Smooth muscle cell of the brain vasculature (primary cell): Measurements from ENCODE around the gene GBE1.

Source experiments
- DNase-seq: peaks from one replicate; pipeline ENCODE4 v3.0.0-alpha.2; 2012; ENCODE audit warnings: low read depth, low spot score

GBE1 gene

GRCh38 chr3:81621277-81621676 lies 140.2 kb downstream of the GBE1 start:
- DNase-seq, result no peak

DNA sequence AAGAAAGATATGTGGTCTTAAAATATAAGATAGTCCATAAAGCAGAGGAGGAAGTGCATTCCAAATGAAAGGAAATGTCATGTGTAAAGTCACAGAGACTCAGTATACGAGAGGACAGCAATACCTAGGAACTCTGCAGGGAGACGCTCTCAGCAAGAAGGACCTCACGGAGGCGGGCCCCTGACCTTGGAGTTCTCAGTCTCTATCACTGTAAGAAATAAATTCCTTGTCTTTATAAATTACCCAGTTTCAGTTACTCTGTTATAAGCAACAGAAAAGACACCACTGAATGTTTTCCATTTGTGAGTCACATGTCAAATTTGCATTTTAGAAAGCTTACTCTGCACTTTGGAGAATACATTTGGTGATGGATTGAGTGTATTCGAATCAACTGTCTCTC lies 140.6 kb downstream of the GBE1 start:
- DNase-seq, result no peak

DNA sequence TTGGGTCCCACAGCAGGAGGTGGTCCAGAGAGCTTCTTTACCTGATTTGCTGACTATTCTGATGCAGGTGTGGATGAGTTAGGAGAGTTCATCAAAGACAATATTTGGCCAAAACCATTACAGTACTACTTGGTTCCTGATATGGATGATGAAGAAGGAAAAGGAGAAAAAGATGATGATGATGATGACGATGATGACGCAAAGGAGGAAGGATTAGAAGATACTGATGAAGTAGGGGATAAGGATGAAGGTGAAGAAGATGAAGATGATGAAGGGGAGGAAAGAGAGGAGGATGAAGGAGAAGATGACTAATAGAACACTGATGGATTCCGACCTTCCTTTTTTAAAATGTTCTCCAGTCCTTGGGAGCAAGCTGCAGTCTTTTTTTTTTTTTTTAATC lies 148.7 kb downstream of the GBE1 start:
- no peak for DNase-seq

DNA sequence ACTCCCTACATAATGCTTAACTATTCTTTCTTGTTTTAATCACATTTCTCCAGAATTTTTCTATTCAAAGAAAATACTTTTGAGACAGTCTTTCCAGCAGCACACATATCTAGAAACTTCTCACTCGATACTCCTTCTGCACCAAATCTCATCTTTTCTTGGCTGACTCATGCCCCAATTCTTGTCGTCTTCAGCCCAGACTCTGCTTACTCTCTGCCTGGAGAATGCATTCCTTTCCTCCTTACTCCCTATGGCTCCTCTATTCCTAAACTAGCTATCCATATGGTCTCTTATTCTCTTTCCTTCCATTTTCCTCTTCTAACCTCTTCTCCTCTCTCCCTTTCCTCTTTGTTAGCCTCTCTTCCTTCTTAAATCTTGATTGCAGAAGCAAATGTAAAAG lies 158.7 kb downstream of the GBE1 start:
- DNase-seq, result no peak

- DNase-seq, result no peak
Measured at GRCh38 chr3:81601707-81602305, 159.6 kb downstream of the GBE1 start.

DNA sequence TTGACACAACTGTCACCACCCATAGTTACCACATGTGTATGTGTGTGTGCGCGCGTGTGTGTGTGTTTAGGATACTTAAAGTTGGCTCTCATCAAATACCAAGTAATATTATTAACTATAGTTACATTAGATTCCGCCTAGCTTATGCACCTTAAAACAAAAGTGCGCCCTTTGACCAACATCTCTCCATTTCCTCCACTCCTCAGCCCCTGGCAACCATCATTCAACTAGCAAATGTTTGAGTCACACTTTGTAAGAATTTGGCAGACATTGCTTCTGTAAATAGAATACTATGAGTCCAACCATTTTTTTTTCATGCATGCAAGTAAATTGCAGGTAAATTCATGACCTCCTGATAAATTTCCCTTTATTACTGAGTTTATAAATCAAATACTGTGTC lies 169.3 kb downstream of the GBE1 start:
- DNase-seq, result no peak

DNA sequence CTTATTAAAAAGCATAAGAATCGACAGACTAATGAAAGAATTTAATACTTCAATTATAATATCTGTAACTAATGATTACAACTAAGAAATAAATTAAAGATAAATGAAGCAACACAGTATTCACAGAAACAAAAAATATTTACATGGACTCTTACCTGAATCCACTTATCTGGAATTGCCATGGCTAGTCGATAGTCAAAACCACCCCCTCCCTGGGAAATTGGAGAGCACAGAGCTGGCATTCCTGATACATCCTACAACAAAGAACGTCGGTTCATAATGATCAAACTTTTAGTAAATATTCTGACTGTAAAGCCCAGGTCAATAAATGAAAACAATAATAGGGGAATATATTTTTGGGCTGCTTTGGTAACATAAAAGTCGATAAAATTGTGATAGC lies 175.5 kb downstream of the GBE1 start:
- DNase-seq, result no peak

GRCh38 chr3:81585056-81585455 lies 176.4 kb downstream of the GBE1 start:
- no peak for DNase-seq

- DNase-seq, result peak; percentile 31
Measured at GRCh38 chr3:81581966-81582599, 179.4 kb downstream of the GBE1 start.

GRCh38 chr3:81580355-81580754 lies 181.1 kb downstream of the GBE1 start:
- no peak for DNase-seq

DNA sequence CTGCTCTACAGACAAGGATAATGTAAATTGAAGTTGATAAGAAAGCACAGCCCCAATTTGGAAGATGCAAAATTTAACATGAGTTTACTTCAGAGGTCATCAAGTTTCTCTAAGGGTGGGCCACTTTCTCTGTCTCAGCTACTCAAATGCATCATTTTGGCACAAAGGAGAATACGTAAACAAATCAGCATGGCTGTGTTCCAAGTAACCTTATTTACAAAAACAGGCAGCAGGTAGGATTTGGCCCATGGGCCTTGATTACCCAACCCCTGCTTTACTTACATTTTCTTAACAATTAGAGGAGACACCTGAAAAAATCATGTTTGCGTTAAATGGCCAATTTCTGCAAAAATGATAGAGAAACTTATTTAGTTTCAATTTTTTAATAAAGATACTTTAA lies 181.7 kb downstream of the GBE1 start:
- no peak for DNase-seq

DNA sequence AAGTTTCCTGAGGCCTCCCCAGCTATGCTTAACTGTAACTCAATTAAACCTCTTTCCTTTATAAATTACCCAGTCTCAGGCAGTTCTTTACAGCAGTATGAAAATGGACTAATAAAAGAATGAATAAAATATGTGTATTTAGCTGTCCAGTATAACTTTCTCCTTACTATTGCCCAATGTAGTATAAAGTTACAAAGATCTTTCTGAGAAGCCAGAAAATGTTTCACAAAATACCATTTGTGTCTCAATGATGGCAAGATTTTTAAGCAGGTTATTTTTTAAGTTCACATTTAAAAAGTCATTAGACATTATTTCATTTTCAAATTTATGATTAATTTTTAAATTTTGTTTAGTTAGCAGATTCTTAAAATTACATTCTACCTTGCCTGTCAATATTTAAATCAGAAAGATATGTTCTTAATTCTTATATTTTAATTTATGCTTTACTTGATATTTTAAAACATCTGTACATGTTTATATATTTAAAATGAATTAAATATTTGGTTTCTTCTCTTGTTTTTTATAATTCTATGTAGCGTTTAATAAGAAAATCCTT lies 189.2 kb downstream of the GBE1 start:
- DNase-seq, result no peak

- no peak for DNase-seq
Measured at GRCh38 chr3:81568378-81568777, 193.1 kb downstream of the GBE1 start.

GRCh38 chr3:81565041-81565440 lies 196.4 kb downstream of the GBE1 start:
- DNase-seq, result no peak

GRCh38 chr3:81558106-81558505 lies 203.3 kb downstream of the GBE1 start:
- no peak for DNase-seq

DNA sequence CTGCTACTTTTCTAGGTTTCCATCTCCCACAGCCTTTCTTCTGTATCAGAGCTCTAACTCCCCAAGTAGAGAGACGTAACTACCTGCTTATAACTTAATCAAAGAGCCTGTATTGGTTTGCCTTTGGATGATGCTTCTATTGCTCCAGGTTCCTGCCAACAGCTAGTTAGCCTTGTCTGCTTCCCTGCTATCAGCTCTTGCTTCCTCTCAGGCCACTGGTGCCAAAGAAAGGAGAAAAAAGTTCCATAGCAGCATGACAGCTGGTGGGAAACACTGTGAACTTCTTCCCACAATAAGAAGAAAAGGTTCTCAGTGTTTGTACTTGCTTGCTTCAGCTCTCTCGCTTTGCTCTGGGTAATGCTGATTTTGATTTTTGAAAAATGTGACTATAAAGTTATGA lies 206.6 kb downstream of the GBE1 start:
- DNase-seq, result no peak

DNA sequence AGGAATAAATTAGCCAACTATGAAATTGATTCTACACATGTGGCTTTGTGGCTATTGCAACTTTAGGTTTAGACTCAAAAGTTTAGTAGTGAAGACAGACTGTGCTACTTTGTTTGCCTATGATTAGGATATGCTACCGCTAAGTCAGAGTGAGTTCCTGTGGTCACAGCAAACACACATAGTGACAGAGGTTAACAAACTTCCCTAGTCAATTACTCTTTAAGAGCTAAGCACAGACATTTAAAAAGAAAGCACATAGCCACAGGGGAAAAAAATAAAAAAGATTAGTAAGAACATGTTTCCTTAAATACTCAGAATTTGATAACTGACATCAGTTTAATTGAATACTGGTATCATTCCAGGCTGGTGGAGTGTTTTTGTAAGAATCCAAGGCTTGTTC lies 207.1 kb downstream of the GBE1 start:
- DNase-seq, result no peak

DNA sequence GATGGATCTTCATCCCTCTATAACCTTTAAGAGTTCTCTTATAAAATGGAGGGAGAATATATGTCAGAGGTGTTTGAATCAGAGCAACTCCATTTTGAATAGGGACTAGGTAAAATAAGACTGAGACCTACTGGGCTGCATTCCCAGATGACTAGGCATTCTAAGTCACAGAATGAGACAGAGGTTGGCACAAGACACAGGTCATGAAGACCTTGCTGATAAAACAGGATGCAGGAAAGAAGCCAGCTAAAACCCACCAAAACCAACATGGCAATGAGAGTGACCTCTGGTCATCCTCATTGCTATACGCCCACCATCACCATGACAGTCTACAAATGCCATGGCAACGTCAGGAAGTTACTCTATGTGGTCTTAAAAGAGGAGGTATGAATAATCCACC lies 211.0 kb downstream of the GBE1 start:
- no peak for DNase-seq

GRCh38 chr3:81549831-81550230 lies 211.6 kb downstream of the GBE1 start:
- no peak for DNase-seq

DNA sequence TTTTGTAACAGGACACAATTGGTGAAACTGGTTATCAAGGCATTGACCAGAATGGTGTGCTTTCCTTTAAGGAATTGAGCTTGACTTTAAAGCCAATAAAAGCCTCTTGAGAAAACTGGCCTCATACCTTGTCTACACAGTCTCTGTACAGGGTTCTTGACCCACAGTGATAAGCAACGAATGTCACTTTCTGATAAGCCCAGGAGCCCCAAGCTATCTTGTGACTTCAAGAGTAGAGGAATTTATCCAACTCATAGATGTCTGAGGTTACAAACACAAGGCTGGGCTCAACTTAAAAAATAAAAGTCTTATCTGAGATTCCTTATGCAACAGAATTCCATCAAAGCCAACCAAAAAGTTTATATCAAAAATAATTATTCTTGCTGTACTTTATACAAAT lies 212.1 kb downstream of the GBE1 start:
- no peak for DNase-seq

DNA sequence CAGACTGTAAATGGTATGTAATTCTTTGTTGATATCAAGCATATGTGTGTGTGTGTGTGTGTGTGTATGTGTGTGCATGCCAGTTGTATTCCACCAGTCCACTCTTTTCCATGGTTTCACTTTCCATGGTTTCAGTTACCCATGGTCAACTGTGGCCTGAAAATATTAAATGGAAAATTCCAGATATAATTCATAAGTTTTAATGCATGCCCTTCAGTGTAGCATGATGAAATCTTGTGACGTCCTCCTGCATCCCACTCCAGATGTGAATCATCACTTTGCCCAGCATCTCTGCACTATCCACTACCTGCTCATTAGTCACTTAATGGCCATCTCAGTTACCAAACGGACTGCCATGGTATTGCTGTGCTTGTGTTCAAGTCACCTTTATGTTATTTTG lies 215.9 kb downstream of the GBE1 start:
- no peak for DNase-seq

DNA sequence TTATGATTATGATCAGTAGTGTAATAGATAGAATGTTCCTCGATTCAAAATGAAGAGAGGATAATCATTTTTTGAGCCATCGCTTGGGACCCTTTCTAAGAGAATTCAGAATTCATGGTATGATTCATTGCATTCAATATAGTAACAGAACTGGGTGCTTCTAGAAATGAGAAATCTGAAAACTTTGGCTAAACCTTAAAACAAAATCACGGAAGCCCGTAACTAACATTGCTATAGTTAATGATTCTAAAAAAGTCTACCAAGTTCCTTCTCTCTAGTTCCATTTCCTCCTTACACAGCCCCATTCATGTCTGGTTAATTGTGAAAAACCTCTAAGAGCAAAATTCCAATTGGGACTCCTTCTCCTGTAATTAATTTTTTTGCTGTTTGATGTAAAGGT lies 217.1 kb downstream of the GBE1 start:
- DNase-seq, result no peak

GRCh38 chr3:81540787-81541186 lies 220.7 kb downstream of the GBE1 start:
- no peak for DNase-seq

DNA sequence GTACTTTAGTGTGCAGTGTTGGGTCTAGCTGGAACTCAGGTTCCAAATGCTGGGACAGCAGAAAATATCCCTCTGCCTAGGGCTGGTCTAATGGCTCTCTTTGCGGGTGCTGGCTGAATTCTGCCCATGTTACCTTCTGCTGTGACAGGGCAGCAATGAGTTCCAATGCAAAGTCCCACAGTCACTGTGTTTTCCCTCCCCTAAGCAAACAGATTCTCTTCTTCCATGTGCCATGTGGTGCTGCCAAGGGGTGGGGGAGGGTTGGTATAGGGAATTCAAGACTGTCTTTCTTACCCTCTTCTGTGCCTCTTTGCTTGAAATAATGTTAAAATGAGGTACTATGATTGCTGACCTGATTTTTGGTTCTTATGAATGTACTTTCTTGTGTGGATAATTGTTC lies 229.6 kb downstream of the GBE1 start:
- no peak for DNase-seq
